Measurements from ENCODE around the gene ERV3-1.
"Not testable (repeated sequence)": the region's sequence is repeated elsewhere in the genome, so short reads cannot be mapped to it uniquely, and the experiment has no call there.

ERV3-1 gene, protein sequence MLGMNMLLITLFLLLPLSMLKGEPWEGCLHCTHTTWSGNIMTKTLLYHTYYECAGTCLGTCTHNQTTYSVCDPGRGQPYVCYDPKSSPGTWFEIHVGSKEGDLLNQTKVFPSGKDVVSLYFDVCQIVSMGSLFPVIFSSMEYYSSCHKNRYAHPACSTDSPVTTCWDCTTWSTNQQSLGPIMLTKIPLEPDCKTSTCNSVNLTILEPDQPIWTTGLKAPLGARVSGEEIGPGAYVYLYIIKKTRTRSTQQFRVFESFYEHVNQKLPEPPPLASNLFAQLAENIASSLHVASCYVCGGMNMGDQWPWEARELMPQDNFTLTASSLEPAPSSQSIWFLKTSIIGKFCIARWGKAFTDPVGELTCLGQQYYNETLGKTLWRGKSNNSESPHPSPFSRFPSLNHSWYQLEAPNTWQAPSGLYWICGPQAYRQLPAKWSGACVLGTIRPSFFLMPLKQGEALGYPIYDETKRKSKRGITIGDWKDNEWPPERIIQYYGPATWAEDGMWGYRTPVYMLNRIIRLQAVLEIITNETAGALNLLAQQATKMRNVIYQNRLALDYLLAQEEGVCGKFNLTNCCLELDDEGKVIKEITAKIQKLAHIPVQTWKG

DNA sequence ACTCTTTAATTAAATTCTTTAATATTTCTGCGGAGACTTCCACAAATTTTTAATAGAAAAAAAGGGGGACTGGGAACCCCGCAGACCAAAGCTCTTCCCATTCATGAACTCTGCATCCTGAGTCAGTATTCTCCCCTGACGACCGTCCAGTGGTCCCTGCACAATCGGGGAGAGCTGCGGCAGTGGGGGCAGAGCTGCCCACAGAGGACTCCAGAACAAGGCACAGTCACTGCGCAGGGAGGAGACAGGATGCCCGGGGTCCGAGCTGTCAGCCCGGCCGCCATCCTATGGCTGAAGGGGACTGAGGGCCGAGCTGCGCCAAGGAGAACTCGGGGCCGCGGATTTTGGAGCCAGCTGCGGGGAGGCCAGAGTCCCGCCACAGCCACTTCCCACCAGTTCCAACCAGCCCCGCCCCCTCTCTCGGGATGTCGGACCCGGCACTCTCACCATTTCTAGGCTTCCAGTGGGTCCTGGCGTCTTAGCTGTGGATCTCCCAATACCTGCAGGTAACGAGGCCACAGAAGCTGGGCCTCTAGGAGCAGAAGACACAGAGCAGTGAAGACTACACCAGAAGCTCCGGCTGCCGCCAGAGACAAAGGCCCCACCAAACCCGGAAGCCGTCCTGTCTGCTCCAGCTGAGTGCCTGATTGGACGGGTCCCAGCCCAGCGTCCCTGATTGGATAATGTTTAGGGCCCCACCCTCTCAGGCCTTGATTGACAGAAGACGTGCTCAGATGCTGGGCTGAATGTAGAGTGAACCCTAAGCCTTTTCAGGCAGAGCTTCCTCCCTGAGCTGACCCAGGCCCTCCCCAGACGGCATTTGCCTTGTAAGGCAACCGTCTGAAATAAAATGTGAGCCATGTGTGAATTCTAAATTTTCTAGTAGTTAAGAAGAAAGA lies at the start of gene ERV3-1:
TSS of gene ERV3-1 (minus strand) at position 594 of the 899 bp plus-strand sequence. CDS start 13,661 bp downstream, outside the sequence.
- DNase-seq (ENCODE audit: low spot score) = peak; percentile 93

DNA sequence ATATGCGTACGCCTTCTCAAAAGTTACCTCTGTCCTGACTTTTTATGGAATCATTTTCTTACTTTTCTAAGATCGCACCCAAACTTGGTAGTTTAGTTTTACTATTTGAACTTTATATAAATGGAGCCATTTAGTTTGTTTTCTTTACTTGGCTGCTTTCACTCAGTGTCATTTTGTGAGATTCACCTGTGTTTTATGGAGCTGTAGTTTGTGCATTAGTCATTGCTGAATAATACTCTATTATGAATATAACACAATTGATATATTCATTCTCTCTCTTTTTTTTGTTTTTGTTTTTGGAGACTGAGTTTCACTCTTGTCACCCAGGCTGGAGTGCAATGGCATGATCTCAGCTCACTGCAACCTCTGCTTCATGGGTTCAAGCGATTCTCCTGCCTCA lies 49.3 kb upstream of the ERV3-1 start:
- not testable (repeated sequence) for DNase-seq (ENCODE audit: low spot score)

DNA sequence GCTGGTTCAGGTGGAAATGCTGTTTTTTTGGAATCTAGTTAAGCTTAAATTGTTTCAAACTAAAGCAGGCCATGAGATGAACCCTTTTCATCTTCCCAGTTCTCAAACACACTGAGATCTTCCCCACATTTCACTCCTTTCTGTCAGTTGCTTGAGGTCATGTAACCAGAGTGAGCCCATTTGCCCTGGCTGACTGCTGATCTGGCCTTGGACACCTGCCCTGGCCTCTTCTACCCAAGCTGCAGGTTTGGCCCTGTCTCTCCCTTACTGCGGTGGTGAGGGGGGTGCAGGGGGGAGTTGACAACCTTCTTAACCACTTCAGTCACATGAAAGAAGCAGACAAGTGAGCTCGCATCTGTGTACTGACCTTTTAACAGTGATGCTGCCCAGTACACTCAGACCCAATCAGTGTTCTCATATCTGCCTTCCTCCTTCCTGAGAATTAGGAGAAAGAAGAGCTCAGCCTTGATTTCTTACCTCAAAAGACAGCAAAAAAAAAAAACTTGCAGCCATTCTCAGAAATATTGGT lies 48.0 kb upstream of the ERV3-1 start:
- not testable (repeated sequence) for DNase-seq (ENCODE audit: low spot score)

DNA sequence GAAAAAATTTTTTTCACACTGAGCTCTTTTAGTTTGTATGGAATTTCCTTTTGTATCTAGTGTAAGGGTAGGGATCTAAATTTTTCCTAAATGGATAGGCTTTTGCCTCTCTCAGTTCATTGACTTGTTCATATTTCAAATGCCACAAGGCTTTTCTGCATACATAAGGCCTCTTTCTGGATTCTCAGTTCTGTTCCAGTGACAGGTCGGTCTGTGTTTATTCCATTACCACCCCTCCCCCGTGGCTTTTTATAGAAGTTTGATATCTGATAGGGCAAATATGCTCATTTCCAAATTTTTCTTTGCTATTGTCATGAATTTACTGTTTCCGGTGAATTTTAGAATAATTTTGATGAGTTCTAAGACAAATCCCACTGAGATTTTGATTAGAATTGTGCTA lies 45.2 kb upstream of the ERV3-1 start:
- not testable (repeated sequence) for DNase-seq (ENCODE audit: low spot score)

DNA sequence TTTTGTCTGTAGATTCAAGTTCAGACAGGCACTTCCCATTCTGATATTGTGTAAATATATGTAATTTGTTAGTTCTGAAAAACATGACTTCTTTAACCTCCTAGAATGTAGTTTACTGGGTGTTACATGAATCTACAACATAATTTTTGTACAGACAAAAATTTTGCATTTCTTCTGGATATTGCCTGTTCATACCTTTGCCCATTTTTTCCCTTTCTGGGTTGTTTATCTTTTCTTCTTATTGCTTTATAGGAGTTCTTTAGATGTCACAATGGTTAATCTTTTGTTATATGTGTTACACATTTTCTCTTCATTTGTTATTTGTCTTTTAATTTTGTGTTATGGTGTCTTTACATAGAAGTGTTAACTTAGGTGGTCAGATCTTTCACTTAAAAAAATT lies 44.7 kb upstream of the ERV3-1 start:
- DNase-seq (ENCODE audit: low spot score) = not testable (repeated sequence)

DNA sequence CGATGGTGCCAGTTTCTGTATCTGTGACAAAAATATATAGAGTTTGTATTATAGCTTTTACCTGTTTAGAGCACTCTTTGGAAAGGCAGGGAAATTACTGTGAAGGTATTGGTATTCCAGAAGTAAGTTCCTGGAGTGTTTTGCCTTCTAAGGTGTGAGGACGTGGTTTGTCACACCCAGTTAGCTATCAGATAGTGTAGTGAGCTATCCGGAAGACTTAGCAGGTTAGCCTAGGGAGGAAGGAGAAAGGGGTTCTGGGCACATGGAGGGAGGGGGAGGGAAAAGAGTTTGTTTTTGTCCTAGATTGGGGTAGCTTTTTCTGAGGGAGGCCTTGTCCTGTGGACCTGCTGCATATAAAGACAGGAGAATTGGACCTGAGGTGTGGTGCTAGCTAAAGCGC lies 39.8 kb upstream of the ERV3-1 start:
- not testable (repeated sequence) for DNase-seq (ENCODE audit: low spot score)

DNA sequence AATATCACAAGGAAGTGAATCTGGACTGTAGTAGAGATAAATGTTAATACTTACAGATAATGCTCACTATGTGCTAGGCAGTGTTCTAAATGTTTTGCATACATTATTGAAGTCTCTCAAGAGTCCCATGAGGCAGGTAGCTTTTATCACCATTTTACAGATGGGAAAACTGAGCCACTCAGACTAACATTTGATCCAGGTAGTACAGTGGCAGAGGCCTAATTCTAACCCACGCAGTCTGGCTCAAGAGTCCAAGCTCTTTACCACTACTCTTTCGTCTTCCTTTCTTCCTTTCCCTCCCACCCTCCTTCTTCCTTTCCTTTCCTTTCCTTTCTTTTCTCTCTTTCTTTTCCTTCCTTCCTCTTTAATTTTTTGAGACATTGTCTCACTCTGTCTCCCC lies 39.1 kb upstream of the ERV3-1 start:
- DNase-seq (ENCODE audit: low spot score) = not testable (repeated sequence)

DNA sequence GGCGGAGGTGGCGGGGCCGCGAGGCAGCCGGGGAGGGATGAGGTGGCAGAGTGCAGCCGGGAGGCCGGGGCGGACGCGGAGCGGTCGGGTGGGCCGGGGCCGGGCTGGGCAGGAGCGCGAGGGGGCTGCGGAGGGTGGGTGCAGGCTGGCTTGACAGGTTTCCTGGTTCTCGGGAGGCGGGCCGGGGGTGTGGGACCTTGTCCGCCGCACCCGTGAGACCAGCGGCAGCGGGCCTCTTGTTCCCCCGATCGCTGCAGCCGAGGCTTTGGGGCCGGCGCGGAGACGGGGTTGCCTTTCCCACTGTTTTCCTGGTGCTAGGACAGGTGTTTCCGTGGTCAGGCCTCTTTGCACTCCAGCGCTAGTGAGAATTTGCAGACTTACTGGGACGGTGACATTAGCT lies 32.3 kb upstream of the ERV3-1 start:
- peak; percentile 16 for DNase-seq (ENCODE audit: low spot score)

DNA sequence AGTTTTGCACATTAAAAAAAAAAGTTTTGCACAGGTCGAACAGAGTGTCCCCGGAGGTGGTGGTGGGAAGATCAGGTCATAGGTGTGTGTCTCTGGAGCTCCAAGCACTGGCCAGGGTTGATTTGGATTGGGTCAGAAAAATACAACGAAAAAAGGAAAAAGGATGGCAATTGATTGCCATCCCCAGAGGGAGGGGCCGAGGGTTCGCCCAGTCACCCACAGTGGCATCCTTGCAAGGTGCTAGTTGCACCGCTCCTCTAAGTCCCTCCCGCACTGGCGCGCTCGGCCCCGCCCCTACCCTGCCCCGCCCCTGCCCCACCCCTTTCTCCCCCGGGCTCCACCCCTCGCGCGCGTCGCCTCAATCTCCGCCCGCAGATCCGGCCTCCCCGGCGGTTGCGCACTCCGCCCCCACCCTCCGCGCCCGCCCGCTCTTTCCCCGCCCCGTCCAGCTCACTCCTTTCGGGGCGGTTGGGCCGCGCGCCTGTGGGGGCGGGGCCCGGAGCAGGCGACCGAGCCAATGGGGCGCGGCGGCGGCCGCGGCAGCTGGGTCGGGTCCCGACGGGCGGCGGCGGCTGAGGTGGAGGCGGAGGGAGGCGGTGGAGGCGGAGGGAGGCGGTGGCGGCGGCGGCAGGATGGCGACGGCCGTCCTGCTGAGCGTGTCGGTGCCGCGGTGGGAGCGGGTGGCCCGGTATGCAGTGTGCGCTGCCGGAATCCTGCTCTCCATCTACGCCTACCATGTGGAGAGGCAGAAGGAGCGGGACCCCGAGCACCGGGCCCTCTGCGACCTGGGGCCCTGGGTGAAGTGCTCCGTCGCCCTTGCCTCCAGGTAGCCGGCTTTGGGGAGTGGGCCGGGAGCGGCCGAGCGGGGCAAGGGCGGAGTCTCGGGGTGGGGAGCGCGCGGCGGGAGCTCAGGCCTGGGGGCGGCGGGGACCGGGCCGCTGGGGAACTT lies 31.5 kb upstream of the ERV3-1 start:
- peak; percentile 89 for DNase-seq (ENCODE audit: low spot score)

DNA sequence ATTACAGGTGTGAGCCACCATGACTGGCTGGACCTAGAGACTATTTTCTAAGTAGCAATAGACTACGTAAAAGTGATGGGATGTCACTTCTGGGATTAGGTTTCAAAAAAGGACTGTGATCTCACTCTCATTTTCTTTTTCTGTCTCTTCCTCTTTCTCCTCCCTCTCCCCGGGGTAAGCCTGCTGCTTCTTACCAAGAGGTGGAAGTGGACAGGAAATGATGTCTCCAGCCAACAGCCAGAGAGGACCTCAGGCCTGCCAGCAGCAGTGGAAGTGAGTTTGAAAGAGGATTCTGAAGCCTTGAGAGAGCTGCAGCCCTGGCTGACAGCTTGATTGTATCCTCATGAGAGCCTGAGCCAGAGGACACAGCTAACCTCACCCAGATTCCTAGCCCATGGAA lies 30.0 kb upstream of the ERV3-1 start:
- DNase-seq (ENCODE audit: low spot score) = not testable (repeated sequence)

DNA sequence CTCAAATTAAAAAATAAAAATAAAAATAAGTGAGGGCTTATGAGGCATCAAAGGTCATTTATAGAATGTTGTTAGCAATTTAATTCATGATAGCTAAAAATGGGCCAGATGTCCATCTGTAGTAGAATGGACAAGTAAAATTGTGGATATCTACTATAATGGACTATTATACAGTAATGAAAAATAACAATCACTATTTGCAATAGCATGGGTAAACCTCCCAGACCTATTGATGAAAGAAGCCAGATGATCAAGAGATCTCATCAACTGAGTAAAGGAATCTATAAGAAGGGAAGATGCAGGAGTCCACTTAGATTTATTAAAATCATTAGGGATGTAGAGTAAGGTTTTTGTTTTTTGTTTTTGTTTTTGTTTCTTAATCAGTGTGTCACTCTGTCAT lies 29.0 kb upstream of the ERV3-1 start:
- not testable (repeated sequence) for DNase-seq (ENCODE audit: low spot score)

DNA sequence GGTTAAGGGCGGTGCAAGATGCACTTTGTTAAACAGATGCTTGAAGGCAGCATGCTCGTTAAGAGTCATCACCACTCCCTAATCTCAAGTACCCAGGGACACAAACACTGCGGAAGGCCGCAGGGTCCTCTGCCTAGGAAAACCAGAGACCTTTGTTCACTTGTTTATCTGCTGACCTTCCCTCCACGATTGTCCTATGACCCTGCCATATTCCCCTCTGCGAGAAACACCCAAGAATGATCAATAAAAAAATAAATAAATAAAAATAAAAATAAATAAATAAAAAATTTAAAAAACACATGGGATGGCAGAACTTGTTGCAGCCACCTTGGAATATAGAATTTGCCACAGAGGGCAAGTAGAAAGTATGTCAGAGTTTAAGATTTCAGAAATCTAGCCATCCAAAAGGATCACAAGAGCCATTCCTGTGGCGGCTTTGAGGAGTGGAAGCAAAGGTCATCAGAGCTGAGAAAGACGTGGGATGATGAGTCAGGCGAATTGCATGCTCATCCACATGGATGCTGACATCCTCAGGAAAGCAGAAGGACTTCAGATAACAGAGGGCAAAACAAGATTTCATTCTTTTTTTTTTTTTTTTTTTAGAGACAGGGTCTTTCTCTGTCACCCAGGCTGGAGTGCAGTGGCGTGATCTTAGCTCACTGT lies 27.8 kb upstream of the ERV3-1 start:
- not testable (repeated sequence) for DNase-seq (ENCODE audit: low spot score)

DNA sequence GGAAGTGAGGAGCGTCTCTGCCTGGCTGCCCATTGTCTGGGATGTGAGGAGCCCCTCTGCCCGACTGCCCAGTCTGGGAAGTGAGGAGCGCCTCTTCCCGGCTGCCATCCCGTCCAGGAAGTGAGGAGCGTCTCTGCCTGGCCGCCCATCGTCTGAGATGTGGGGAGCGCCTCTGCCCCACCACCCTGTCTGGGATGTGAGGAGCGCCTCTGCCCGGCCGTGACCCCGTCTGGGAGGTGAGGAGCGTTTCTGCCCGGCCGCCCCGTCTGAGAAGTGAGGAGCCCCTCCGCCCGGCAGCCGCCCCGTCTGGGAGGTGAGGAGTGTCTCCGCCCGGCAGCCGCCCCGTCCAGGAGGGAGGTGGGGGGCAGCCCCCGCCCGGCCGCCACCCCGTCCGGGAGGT lies 26.9 kb upstream of the ERV3-1 start:
- DNase-seq (ENCODE audit: low spot score) = not testable (repeated sequence)

DNA sequence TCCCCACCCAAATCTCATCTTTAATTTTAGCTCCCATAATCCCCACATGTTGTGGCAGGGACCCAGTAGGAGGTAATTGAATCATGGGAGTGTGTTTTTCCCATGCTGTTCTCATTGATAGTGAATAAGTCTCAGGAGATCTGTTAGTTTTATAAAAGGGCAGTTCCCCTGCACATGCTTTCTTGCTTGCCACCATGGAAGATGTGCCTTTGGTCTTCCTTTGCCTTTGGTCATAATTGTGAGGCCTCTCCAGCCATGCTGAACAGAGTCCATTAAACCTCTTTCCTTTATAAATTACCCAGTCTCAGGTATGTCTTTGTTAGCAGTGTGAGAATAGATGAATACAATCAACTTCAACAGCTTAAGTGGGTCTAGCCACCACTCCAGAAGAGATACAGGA lies 18.5 kb upstream of the ERV3-1 start:
- DNase-seq (ENCODE audit: low spot score) = not testable (repeated sequence)

DNA sequence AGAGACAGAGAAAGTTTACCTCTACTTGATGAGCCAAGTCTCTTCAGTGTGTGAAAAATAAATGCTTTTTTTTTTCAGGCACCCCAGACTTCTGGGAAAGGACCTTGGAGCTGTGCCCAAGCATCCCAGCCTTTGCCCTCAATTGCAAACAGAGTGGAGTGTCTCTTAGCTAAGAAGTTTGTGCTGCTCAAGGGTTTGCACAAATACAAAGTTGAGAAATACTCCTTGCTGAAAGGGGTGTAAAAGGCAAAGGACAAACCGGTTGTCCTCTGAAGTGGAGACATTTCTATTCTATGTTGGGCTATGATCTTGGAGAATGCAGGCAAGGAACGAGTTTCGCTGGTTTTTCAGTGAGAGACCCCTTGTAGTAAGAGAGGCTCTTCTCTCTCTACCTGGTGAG lies 14.5 kb upstream of the ERV3-1 start:
- DNase-seq (ENCODE audit: low spot score) = not testable (repeated sequence)

DNA sequence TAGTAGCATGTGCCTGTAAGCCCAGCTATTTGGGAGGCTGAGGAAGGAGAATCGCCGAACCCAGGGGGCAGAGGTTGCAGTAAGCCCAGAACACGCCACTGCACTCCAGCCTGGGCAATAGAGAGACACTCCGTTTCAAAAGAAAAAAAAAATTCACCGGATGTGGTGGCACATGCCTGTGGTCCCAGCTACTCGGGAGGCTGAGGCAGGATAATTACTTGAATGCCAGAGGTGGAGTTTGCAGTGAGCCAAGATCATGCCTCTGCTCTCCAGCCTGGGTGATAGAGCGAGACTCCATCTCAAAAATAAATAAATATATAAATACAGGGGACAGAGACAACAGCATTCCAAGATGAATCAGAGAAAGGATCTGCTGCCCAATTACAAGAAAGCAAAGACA lies 3.4 kb upstream of the ERV3-1 start:
- not testable (repeated sequence) for DNase-seq (ENCODE audit: low spot score)

DNA sequence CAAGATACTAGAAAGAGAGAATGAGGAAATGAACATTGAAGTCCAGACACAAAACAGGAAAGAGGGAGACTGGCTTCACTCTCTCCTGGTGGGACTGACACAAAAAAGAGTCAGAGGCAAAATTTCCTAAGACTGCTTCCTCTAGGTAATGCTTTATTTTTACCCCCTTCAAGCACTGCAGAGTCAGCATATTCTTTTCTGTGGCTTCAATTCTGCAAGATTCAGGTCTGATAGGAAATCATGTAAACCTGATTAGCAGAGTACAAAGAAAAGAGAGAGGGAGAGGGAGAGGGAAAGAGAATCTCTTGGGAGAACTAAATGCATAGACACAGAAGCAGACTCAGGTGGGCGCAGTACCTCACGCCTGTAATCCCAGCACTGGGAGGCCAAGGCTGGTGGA lies 2.9 kb upstream of the ERV3-1 start:
- DNase-seq (ENCODE audit: low spot score) = not testable (repeated sequence)

DNA sequence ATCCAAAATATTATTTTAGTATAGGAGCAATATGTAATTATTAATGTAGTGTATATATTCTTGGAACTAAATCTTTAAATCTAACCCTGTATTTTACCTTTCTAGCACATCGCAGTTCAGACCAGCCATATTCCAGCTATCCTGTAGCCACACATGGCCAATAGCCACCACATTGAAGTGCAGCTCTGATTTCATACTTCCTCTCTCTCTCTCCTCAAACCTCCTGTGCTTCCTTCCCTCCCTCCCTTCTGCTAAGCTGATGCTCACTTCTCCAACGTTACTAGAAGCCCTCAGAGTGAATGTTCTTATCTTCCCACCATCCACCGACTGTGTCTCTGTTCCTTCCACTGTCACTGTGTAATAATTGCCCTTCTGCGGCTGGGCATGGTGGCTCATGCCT lies 549 bp upstream of the ERV3-1 start:
- DNase-seq (ENCODE audit: low spot score) = not testable (repeated sequence)

DNA sequence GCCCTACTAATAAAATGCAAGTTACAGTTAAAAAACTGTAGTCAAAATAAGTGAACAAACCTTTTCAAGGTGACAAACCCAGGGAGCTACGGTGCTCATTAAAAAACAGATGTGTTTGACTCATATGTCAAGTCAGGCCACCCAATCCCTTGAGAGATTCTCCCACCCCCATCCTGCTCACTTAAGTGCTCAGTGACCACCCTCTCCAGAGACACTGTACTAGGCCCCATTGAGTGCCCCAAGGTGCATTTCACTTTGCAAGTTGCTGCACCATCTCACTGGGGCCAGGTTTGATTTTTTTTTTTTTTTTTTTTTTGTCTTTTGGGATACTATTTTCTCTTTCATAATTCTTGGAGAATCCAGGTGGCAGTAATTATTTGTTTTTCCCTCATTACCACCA lies 1.9 kb downstream of the ERV3-1 start:
- DNase-seq (ENCODE audit: low spot score) = no peak

DNA sequence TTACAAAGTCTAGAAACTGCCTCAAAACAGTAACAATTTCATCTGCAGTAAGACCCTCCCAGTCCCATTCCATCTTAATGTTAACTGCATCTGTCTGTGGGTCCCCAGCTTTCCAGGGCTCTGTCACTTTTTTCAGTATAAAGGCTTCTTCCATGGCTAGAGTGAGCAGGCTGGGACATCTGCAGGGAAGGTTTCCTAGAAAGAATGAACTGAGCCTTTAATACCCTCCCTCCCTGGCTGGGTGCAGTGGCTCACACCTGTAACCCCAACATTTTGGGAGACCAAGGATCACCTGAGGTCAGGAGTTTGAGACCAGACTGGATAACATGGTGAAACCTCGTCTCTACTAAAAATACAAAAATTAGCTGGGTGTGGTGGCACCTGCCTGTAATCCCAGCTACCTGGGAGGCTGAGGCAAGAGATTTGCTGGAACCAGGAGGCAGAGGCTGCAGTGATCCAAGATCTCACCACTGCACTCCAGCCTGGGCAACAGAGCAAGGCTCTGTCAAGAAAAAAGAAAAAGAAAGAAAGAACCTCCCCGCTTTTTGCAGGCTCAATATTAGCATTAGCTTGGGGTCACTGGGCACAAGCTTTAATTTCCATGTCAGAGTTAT lies 3.4 kb downstream of the ERV3-1 start:
- no peak for DNase-seq (ENCODE audit: low spot score)

Data from iPS-NIHi11 (cell line).